BE2C (cell line): ENCODE data around the gene HRH1.
"Not testable (repeated sequence)": the region's sequence is repeated elsewhere in the genome, so short reads cannot be mapped to it uniquely, and the experiment has no call there.

Experiments used
- DNase-seq: peaks from one replicate; pipeline ENCODE4 v3.0.0-alpha.2; 2020
- H3K27me3 ChIP-seq: fragments of 250-450 bp; sonication (Bioruptor Pico); 2 replicates; pipeline ENCODE4 v1.5.1; 2020; ENCODE audit warnings: mild to moderate bottlenecking
- H3K36me3 ChIP-seq: fragments of 250-450 bp; sonication (Bioruptor Pico); 2 replicates; pipeline ENCODE4 v1.5.1; 2020; ENCODE audit warnings: mild to moderate bottlenecking
- H3K4me1 ChIP-seq: fragments of 250-450 bp; sonication (Bioruptor Pico); 2 replicates; pipeline ENCODE4 v1.5.1; 2020
- H3K4me3 ChIP-seq: 2 replicates; pipeline ENCODE4 v1.5.1; 2011; ENCODE audit warnings: low read depth, low read length
- H3K9me3 ChIP-seq: fragments of 250-450 bp; sonication (Bioruptor Pico); 2 replicates; pipeline ENCODE4 v1.5.1; 2020
- TF ChIP-seq, protein P1 (sequence below): IDR thresholded peaks from 2 replicates; pipeline ENCODE4 v1.5.1; 2012; ENCODE audit warnings: mild to moderate bottlenecking, low read depth, low read length

The HRH1 gene

DNA sequence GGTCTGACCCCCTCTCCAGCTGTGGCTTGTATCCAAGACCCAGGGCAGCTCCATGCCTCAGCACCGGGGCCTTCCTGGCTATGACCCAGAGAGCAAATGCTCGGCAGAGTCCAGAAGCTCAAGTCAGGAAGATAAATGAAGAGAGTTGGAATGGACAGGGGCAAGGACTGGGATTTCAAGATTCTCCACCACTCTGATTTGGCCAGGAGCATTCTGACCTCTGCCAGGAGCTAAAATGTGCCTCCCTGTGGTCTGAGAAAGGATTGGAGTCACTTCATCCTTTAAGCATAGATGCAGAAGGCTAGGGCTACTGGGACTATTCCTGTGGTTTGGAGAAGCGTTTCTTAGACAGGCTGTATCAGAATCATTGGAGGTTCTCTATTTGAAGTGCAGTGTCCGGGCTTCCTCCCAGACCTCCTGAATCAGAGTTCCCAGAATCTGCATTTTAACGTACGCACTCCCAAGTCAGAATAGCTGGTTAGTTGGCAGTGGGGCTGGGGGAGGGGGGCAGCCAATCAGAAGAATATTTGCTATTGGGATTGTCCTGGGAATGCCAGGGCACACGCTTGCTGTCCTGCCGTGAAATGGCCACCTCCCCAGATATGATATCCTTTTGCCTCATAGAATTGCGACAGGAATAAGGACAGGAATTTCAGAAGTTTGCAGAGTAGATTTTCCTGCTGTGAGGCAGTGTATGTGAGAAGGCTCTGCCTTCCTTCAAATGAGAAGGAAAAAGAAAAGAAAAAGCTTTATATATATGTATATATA is 57.4 kb downstream of the HRH1 start:
- no peaks in the 10 kb centered on the region for H3K4me1 ChIP-seq
- DNase-seq: no peak

GRCh38 chr3:11212299-11212608 is 58.0 kb downstream of the HRH1 start:
- H3K27me3 ChIP-seq: no peaks in the 10 kb centered on the region
- TF ChIP-seq, protein P1, sequence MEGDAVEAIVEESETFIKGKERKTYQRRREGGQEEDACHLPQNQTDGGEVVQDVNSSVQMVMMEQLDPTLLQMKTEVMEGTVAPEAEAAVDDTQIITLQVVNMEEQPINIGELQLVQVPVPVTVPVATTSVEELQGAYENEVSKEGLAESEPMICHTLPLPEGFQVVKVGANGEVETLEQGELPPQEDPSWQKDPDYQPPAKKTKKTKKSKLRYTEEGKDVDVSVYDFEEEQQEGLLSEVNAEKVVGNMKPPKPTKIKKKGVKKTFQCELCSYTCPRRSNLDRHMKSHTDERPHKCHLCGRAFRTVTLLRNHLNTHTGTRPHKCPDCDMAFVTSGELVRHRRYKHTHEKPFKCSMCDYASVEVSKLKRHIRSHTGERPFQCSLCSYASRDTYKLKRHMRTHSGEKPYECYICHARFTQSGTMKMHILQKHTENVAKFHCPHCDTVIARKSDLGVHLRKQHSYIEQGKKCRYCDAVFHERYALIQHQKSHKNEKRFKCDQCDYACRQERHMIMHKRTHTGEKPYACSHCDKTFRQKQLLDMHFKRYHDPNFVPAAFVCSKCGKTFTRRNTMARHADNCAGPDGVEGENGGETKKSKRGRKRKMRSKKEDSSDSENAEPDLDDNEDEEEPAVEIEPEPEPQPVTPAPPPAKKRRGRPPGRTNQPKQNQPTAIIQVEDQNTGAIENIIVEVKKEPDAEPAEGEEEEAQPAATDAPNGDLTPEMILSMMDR: no peak
- no peaks in the 10 kb centered on the region for H3K4me1 ChIP-seq
- H3K9me3 ChIP-seq: no peaks in the 10 kb centered on the region
- H3K4me3 ChIP-seq: no peak overlapping the region
- H3K36me3 ChIP-seq: no peaks in the 10 kb centered on the region
- DNase-seq: no peak

More for the DNA sequence above, 57.4 kb downstream of the HRH1 start:
- TF ChIP-seq, protein P1: no peak
- Histone ChIP-seq H3K9me3 (no peaks in the 10 kb centered on the region), H3K36me3 (no peaks in the 10 kb centered on the region), H3K27me3 (no peaks in the 10 kb centered on the region), H3K4me3 (no peak overlapping the region)

- DNase-seq: no peak
- no peak overlapping the region for H3K4me3 ChIP-seq
- no peaks in the 10 kb centered on the region for H3K27me3 ChIP-seq
- TF ChIP-seq, protein P1: no peak
- H3K36me3 ChIP-seq: no peaks in the 10 kb centered on the region
- no peaks in the 10 kb centered on the region for H3K9me3 ChIP-seq
- no peaks in the 10 kb centered on the region for H3K4me1 ChIP-seq
These were observed 58.5 kb downstream of the HRH1 start for GRCh38 chr3:11212784-11213183.

- no peaks in the 10 kb centered on the region for H3K9me3 ChIP-seq
- H3K4me3 ChIP-seq: no peak overlapping the region
- DNase-seq: no peak
- TF ChIP-seq, protein P1: no peak
- H3K36me3 ChIP-seq: no peaks in the 10 kb centered on the region
- H3K4me1 ChIP-seq: no peaks in the 10 kb centered on the region
- H3K27me3 ChIP-seq: no peaks in the 10 kb centered on the region
These were observed 59.6 kb downstream of the HRH1 start for GRCh38 chr3:11213810-11214450.

- TF ChIP-seq, protein P1: no peak
- Histone ChIP-seq H3K4me3 (no peak overlapping the region), H3K4me1 (no peaks in the 10 kb centered on the region), H3K27me3 (no peaks in the 10 kb centered on the region), H3K9me3 (no peaks in the 10 kb centered on the region), H3K36me3 (no peaks in the 10 kb centered on the region)
- no peak for DNase-seq
These were observed 60.2 kb downstream of the HRH1 start for GRCh38 chr3:11214451-11214978.

GRCh38 chr3:11217370-11217769 is 63.1 kb downstream of the HRH1 start:
- H3K4me3 ChIP-seq, H3K9me3 ChIP-seq, H3K36me3 ChIP-seq, DNase-seq, H3K27me3 ChIP-seq, H3K4me1 ChIP-seq: not testable (repeated sequence)
